H7 (cell line): ENCODE data around the gene HLA-DOA. TPM values are rescaled to one million over a fixed set of nuclear protein-coding genes. Genes with fewer than 3 reads are reported as not detected.

Experiments used
- DNase-seq: peaks from one replicate; pipeline ENCODE4 v3.0.0; 2012
- H3K27me3 ChIP-seq: 2 replicates; pipeline ENCODE4 v1.6.0; 2011; ENCODE audit warnings: mild to moderate bottlenecking, low read length; ENCODE audit not compliant: control insufficient read depth, insufficient read depth
- H3K36me3 ChIP-seq: replicated peaks from 2 replicates; pipeline ENCODE4 v1.5.1; 2011; ENCODE audit warnings: low read length; ENCODE audit not compliant: control insufficient read depth, insufficient read depth
- H3K4me3 ChIP-seq: 2 replicates; pipeline ENCODE4 v1.5.1; 2011; ENCODE audit warnings: low read depth, mild to moderate bottlenecking, control low read depth, low read length, moderate library complexity; ENCODE audit not compliant: insufficient read depth
- total RNA-seq: library from RNA; depleted of rRNA; stranded (reverse); fragments of >200 nt; shearing (Covaris generic); gene quantifications from 2 replicates; pipeline ENCODE4 v1.2.3, GENCODE V29; 2014; rRNA removed

The HLA-DOA gene
- total RNA-seq = 2.3 and 6.1 TPM in 2 replicates

- H3K36me3 ChIP-seq = no peaks in the 10 kb centered on the region; the same call in none of the 2 replicates
- peak; percentile 96 for DNase-seq
- H3K27me3 ChIP-seq = no peaks in the 10 kb centered on the region; the same call in 1 of the 2 replicates
- H3K4me3 ChIP-seq = peak within 1 kb of the TSS; percentile 37; the same call in 1 of the 2 replicates
Observed at GRCh38 chr6:33008944-33009861, at the start of gene HLA-DOA. Gene HLA-DOA (minus strand): TSS chr6:33009591.

- DNase-seq = no peak
- no peaks in the 10 kb centered on the region for H3K36me3 ChIP-seq
- no peak overlapping the region for H3K4me3 ChIP-seq
- H3K27me3 ChIP-seq = no peaks in the 10 kb centered on the region
Observed at GRCh38 chr6:33057222-33058150, 48.1 kb upstream of the HLA-DOA start.

- no peak overlapping the region for H3K4me3 ChIP-seq
- DNase-seq = no peak
- no peaks in the 10 kb centered on the region for H3K27me3 ChIP-seq
- H3K36me3 ChIP-seq = no peaks in the 10 kb centered on the region
Observed at GRCh38 chr6:33053230-33053629, 43.8 kb upstream of the HLA-DOA start.

- no peak overlapping the region for H3K4me3 ChIP-seq
- H3K36me3 ChIP-seq = no peaks in the 10 kb centered on the region
- H3K27me3 ChIP-seq = no peaks in the 10 kb centered on the region
- DNase-seq = no peak
Observed at GRCh38 chr6:33052627-33053026, 43.2 kb upstream of the HLA-DOA start.

- no peaks in the 10 kb centered on the region for H3K27me3 ChIP-seq
- H3K4me3 ChIP-seq = no peak overlapping the region
- no peaks in the 10 kb centered on the region for H3K36me3 ChIP-seq
- no peak for DNase-seq
Observed at GRCh38 chr6:33050014-33050810, 40.8 kb upstream of the HLA-DOA start.

GRCh38 chr6:33049323-33050013 lies 40.1 kb upstream of the HLA-DOA start:
- Histone ChIP-seq H3K27me3 (no peaks in the 10 kb centered on the region), H3K36me3 (no peaks in the 10 kb centered on the region), H3K4me3 (no peak overlapping the region)
- DNase-seq = no peak

- DNase-seq = no peak
- no peak overlapping the region for H3K4me3 ChIP-seq
- H3K36me3 ChIP-seq = no peaks in the 10 kb centered on the region
- H3K27me3 ChIP-seq = no peaks in the 10 kb centered on the region
Observed at GRCh38 chr6:33040157-33040556, 30.8 kb upstream of the HLA-DOA start.

- Histone ChIP-seq H3K27me3 (no peaks in the 10 kb centered on the region), H3K4me3 (no peak overlapping the region), H3K36me3 (no peaks in the 10 kb centered on the region)
- DNase-seq = no peak
Observed at GRCh38 chr6:33036535-33036934, 27.1 kb upstream of the HLA-DOA start.

GRCh38 chr6:33034554-33034953 lies 25.2 kb upstream of the HLA-DOA start:
- no peak overlapping the region for H3K4me3 ChIP-seq
- no peak for DNase-seq
- peaks cover 2% of the 10 kb centered on the region; the same call in 1 of the 2 replicates for H3K27me3 ChIP-seq
- no peaks in the 10 kb centered on the region for H3K36me3 ChIP-seq

- no peak for DNase-seq
- Histone ChIP-seq H3K27me3 (peaks cover 2% of the 10 kb centered on the region; the same call in 1 of the 2 replicates), H3K4me3 (no peak overlapping the region), H3K36me3 (no peaks in the 10 kb centered on the region)
Observed at GRCh38 chr6:33030245-33030644, 20.9 kb upstream of the HLA-DOA start.

GRCh38 chr6:33029328-33030184 lies 20.2 kb upstream of the HLA-DOA start:
- no peaks in the 10 kb centered on the region for H3K36me3 ChIP-seq
- H3K4me3 ChIP-seq = no peak overlapping the region
- DNase-seq = no peak
- peaks cover 2% of the 10 kb centered on the region; the same call in 1 of the 2 replicates for H3K27me3 ChIP-seq

- Histone ChIP-seq H3K4me3 (no peak overlapping the region), H3K36me3 (no peaks in the 10 kb centered on the region), H3K27me3 (peaks cover 2% of the 10 kb centered on the region; the same call in 1 of the 2 replicates)
- DNase-seq = no peak
Observed at GRCh38 chr6:33028220-33028849, 18.9 kb upstream of the HLA-DOA start.
